Germinal center (tissue), 1 donor: Measurements from ENCODE around the gene WNT6.
"Not testable (repeated sequence)": the region's sequence is repeated elsewhere in the genome, so short reads cannot be mapped to it uniquely, and the experiment has no call there.

Experiments used
- DNase-seq: peaks from one replicate; pipeline ENCODE4 v3.0.0; 2012; ENCODE audit warnings: mixed read lengths, low spot score

Gene WNT6

DNA sequence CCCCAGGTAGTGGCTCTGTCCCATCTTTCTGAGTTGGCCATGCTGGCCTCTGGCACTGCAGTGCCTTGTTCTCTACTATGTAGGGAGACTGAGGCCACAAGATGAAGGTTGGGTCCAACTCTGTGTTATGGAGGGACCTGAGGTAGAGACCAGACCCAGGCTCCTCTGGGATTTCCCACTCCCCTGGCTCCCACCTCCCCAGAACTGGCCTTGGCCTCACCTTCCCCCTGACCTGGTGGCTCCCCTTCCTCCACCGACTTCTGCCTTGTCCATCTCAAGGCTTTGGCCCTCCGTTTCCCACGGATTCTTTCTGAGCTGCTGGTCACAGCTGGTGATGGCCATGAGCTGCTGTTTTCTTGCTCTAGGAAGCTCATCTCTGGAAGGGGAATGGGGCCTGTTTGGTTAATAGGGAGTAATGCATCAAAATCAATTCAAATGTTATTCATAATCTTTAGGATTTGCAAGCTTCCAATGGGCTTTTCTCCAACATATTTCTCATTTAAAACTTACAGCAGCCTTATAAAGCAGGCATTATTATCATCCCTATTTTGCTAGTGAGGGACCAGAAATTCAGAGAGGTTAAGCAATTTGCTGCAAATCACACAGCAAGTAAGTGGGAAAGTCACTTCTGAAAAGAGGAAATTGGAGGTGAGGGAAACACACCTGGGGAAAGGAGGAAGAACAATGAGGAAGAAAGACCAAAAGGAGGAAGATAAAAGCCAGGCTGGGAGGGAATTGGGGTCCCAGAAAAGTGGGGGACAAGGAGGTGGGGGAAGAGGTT lies 28.9 kb upstream of the WNT6 start:
- no peak for DNase-seq

DNA sequence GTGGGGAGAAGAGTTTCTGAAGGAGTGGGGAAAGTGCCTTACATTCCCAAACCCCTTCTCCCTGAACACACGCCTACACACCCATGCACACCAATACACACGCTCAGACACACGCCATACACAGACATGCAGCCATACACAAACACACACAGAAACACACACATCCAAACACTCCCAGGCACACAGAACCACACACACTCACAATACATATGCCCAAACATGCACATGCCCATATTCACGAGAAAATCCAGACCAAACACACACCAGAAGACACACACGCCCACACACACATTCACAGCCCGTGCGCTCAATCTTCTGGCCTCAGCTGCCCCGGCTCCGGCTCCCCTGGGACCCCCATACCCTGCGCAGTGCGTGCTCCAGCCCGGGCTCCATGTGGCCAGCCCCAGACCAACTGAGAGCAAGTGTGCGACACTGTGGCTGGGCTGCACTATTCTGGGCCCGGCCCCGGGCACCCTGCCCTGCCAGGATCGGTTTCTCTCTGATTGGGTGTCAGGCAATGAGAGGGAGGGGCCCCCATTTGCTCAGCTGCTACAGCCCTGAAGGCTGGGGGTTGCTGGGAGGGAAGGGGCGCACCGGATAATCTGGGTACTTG lies 28.1 kb upstream of the WNT6 start, which contains the start of gene PRKAG3:
Gene PRKAG3, minus strand, starts transcription at position 426 of the 613 bp plus-strand sequence.
- no peak for DNase-seq

DNA sequence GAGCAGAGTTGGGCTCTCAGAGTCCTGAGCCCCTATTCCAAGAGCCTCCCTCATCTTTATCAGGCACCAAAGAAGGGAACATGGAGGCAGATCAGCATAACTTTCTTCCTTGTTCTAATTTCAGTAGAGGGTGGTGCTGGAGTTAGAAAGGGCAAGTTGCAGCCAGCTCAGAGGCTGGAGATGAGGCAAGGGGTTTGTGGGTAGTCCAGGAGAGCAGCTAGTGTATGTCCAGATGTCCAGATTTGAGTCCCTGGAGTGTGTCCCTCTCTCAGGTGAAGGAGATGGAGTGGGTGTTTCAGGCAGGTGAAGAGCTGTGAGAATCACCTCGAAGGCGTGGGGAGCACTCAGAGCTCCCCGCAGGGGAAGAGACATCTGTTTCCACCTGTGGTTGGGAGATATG lies 27.5 kb upstream of the WNT6 start:
- DNase-seq: no peak

DNA sequence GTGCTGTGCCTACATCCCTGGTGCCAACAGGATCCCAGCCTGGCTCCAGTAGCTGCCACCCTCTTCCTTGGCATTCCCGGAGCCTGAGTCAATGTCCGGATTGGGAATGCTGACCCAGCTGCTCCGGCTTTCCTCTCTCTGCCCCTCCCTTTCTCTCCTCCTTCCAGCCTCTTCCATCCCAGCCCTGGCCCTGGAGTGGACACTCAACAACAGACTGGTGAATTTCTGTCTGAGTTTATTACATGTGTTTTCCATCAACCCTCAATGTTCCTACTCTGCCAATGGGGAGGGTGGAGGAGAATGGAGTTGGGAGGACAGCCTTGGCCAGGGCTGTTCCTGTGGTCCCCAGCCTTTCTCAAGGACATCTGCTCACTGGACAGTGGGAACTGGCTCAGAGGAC lies 27.1 kb upstream of the WNT6 start:
- DNase-seq: no peak

DNA sequence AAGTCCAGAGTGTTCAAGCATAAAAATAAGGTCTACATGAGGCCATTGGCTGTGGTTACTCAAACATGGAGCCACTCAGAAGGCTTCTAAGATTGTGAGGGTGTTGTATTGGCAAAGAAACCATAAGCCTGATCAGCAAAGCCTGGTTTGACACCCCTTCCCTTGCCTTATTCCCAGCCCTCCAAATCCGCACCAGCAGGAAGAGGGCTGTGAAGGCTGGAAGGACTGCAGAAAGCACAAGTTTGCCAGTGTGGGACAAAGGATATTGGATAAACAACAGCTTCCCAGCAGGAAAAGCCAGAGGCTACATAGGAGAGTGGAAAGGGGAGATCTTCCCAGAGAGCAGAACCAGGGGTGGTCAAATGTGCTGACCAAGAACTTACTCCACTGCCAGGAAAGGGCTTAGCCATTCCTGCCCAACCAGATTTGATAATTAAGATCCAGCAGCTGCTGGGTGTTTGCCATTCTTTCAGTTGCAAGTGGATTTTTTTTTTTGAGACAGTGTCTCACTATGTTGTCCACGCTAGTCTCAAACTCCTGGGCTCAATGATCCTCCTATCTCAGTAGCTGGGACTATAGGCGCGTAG lies 26.5 kb upstream of the WNT6 start:
- no peak for DNase-seq

DNA sequence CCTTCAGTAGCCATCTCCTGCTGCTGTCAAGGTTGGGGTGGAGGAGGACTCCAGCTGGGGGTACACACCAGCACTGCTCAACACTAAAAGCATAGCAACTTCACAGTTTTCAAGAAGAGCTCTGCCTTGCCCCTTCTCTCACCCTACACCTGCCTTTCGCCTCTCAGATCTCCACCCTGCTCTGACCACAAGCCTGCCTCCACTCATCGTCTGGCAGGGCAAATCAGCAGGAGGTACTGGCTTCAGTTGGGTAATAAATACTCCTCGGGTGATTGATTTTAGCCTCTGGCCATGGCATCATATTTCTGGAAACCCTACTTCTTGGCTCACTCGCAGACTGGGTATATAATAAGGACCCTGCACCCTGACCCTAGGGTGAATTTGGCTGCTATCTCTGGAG lies 24.9 kb upstream of the WNT6 start:
- DNase-seq: no peak

DNA sequence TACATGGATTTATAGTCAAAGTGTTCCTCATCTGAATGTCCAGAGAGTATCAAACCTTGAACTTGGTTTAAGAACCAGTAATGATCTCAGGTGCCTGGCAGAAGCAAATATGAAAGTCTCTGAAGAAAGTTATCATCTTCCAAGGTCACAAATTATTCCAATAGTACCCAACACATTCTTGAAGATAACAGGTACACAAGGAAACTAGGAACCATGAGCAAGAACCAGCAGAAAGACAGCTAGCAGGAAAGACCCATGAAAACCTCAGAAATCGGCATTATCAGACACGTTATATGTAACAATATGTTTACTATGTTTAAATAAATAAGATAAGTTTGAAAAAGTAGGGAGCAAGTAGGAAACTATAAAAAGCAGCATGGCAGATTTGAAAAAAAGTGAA lies 22.1 kb upstream of the WNT6 start:
- no peak for DNase-seq

DNA sequence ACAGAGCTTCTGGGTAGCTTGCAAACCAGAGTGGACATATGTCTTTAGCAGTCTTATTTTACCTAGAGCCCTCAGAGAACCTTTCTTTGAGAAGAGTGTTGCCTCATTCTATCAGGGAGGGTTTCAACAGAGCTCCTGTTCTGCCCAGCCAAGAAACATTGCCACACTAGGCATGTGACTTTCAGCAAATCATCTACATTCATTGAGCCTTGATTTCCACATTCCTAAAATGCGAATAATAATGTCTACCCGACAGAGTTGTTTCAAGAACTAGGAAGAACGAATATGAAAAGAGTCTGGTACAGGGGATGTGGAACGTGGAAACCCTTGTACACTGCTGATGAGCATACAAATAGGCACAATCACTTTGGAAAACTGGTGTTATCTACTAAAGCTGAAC lies 20.2 kb upstream of the WNT6 start:
- DNase-seq: no peak

DNA sequence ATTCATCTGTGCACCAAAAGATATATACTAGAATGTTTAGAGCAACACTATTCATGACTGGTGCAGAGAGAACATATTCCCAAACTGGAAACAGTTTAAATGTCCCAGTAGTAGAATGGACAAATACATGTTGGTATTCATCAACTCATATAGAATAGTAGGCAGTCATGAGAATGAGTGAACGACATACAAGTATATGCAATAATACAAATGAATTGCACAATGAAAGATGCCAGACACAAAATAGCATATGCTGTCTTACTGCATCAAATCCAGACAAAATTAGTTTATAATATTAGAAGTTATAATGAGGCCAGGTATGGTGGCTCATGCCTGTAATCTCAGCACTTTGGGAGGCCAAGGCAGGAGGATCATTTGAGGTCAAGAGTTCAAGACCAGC lies 19.7 kb upstream of the WNT6 start:
- DNase-seq: no peak

DNA sequence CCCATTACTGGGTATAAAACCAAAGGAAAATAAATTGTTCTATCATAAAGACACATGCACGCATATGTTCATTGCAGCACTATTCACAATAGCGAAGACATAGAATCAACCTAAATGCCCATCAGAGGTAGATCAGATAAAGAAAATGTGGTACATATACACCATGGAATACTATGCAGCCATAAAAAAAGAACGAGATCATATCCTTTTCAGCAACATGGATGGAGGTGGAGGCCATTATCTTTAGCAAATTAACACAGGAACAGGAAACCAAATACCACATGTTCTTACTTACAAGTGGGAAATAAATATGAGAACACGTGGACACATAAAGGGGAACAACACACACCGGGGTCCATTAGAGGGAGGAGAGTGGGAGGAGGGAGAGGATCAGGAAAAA lies 15.3 kb upstream of the WNT6 start:
- not testable (repeated sequence) for DNase-seq

DNA sequence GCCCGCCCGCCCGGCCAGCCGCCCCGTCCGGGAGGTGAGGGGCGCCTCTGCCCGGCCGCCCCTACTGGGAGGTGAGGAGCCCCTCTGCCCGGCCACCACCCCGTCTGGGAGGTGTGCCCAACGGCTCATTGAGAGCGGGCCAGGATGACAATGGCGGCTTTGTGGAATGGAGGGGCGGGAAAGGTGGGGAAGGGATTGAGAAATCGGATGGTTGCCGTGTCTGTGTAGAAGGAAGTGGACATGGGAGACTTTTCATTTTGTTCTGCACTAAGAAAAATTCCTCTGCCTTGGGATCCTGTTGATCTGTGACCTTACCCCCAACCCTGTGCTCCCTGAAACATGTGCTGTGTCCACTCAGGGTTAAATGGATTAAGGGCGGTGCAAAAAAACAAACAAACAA lies 12.6 kb upstream of the WNT6 start:
- DNase-seq: not testable (repeated sequence)

DNA sequence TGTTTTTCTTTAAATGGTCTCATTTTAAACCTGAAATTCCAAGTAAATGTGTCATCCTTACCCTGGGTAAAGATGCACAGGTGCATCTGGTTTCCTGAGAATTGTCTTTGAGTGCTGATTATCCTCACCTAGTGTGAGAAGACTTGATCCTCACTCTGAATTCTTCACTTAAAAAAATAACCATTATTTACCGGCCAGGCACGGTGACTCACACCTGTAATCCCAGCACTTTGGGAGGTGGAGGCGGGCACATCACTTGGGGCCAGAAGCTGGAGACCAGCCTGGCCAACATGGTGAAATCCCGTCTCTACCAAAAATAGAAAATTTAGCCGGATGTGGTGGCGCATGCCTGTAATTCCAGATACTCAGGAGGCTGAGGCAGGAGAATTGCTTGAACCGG lies 9.9 kb upstream of the WNT6 start:
- no peak for DNase-seq

DNA sequence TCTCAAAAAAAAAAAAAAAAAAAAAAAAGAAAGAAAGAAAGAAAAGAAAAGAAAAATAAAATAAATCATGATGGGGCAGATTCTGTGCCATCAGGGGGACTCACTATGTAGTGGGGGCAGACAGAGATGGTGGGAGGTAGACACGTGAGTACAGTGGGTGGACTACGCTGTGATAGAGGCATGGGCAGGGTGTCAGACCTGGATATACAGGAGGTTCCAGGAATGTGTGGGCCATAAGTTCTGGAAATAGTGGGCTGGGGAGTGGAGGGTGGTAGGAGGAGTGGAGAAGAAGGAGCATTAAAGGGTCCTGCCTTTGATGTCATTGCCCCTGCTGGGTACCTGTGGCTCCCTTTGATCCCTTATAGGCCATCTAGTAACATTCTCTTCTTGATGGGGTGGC lies 8.8 kb upstream of the WNT6 start:
- DNase-seq: no peak

DNA sequence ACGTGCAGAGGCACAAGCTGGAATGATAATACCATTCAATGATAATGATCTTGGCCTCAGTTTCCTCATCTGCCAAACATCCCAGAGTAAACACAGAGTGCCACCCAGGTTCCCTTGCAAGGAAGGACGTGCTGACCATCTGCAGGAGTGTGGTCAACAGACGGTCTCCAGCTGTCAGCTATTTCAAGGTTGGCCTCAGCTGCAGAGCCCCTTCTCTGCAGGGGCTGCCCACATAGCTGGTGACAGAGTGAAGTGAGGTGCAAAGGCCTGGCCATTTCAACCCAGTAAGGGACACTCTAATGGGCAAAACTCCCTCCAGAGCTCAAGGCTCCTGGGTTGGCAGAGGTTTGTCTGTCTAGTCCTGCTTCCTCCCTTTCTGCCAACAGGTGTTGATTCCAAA lies 8.3 kb upstream of the WNT6 start:
- no peak for DNase-seq

DNA sequence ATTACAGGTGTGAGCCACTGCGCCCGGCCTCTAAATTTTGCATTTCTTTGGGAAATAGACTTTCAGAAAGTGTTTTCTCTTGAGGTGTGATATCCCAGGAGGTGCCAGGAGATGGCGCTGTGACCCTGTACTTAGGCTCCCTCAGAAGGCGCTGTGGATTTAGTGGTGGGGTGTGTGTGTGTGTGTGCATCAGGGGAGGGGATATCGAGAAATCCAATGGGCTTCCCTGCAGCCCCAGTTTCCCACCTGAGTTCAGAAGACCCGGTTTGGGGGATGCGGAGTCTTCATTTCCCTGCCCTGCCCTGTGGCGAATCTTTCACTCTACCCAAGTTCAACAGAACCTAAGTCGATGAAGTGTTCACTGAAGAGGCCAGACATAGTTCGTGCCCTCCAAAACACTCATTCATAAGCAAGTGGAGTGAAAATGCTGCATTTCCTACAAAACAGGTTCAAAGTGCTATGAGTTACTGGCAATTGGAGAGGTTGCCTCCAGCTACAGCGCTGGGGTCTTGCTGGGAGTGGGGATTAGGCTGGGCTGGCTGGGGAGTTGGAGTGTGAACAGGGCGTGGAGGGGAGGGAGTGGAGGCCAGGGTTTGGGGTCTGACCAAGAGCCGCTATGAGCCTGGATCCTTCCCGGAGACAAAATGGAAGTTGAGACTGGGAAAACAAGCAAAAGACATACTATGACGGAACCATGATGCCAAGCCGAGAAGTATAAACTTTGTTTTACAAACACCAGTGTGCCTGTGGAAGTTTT lies 6.5 kb upstream of the WNT6 start:
- DNase-seq: peak; percentile 56

DNA sequence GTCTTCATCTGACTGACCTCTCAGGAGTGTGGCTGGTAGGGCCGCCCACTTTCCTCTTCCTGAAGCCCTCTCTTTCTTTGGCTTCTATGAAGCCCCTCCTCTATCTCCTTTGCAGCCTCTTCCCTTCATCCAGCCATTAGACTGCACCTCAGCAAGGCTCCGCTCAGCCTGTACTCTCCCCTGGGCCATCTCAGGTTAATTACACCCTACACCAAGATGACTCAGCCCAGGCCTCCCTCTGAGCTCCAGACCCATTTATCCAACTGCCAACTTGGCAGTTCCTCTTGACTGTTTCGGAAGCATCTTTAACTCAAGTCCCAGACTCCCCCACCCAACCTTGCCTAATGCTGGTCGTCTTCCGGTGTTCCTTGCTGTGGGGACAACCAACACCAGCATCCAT lies 5.8 kb upstream of the WNT6 start:
- DNase-seq: no peak

DNA sequence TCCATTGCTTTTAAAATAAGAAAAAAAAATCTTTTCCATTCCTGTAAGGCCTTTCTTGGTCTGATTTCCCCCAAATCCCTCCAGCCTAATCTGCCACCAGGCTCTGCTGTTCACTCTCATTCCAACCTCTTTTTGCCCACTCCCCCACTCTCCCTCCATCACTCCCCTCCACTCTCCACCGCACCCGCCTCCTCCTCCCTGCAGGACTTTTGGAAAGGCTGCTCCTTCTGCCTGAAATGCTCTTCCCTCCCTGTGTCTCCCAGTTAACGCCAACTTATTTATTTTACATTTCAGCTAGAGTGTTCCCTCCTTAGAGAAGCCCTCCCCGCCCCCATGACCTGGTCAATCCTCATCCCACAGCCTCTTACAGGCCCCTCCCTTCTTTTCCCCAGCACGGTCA lies 4.7 kb upstream of the WNT6 start:
- DNase-seq: no peak

DNA sequence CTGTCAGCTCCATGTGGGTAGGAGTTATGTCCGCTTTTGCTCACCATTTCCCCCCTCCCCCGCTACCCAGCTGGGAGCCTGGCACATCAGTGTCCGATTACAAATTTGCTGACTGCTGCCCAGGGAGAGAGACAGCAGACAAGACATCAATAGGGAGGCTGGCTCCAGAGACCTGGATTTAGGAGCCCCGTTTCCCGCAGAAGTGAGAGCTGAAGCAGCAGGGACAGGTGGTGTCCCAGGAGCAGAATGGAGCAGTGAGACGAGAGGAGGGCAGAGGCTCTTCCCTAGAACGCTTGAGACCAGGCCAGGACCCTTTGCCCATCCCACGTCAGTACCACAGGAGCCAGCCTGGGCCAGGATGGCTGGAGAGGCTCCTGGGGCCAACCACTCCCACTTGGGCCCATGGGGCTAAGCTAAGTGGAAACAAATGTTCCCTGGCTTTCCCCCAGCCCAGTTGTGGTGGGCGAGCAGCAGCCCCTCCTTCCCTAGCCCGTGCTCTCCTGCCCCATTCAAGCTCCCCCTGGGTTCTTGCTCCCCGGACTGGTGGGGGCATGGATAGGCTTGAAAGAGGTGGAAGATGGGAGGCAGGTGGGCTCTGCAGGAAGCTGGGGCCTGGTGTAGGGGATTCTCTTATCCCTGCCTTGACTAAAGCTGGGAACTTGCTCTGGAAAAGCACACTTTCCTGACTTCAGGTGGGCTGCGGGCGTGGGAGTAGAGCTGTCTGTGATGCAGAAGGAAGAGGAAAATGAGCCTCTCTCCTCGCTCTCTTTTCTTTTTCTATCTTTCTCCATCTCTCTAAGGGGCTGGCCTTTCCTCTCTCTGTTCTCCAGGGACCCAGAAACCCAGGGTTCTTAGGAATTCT lies 4.1 kb upstream of the WNT6 start:
- no peak for DNase-seq

DNA sequence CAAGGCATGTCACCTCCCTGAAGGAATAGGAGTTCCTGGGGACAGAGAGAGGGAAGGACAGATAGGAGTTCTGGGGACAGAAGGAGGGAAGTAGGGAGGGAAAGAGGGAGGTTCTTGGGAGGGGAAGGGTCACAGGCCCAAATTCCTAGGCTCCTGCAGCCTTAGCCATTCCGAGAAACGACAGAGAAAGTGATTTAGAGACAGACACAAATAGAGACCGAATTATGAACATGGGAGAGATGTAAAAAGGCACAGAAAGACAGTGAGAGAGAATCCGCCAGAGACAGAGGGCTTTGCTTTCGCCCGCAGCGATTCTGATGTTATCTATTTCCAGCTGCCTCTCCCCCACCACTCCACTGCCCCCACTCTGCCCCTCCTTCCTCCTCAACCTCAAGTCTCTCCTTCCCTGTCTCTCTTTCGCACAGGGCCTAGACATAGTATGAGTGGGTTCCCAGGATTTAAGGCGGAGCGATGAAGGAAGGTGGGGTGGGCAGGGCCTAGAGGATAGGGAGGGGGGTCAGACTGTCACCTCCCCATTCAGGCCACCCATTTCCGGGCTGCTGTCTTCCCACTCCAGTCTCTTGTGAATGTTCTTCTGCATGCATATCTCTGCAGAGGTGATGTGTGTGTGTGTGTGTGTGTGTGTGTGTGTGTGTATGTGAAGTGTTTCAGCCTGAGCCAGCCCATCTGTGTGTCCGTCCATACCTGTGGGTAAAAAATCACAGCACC lies 3.3 kb upstream of the WNT6 start:
- DNase-seq: no peak

DNA sequence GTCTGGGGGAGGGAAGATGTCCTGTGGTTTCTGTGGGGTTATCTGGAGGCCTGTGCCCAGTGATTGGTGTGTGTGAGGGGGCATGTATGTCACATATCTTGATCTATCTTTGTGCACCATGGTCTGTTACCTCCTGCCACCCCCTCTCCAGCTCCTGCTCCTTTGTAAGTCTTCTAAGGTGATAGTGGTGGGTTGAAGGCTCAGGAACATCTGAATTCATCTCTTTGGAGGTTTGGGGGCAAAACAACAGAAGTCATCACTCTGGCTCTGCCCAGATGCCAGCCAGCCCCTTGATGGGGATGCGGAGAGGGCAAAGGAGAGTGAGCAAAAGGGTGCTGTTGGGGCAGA lies 2.7 kb upstream of the WNT6 start:
- DNase-seq: no peak
